Spleen (tissue), 11 donors: ENCODE data around the gene SPECC1. TPM values are rescaled to one million over a fixed set of nuclear protein-coding genes. Genes with fewer than 3 reads are reported as not detected.

Experiments used
- DNase-seq: peaks from one replicate; pipeline ENCODE4 v3.0.0-alpha.2; 2020
- H3K27ac ChIP-seq, 8 donors: fragments of 200-600 bp; sonication (generic) in 7 of 8; 1 replicate in 4 of 8; 2 replicates in 4 of 8; pipeline versions ENCODE4 v1.5.0 to v1.8.0; 2016 to 2021; ENCODE audit warnings: inconsistent platforms in 4 of 8, mild to moderate bottlenecking in 4 of 8, moderate library complexity in 1 of 8
- H3K27me3 ChIP-seq, 7 donors: fragments of 200-600 bp; sonication (generic) in 6 of 7; replicated peaks in 1 of 7; 1 replicate in 4 of 7; 2 replicates in 3 of 7; pipeline versions ENCODE4 v1.5.0 to v1.8.0; 2016 to 2021; ENCODE audit warnings: inconsistent platforms in 3 of 7, mild to moderate bottlenecking in 1 of 7
- H3K36me3 ChIP-seq, 6 donors: fragments of 200-600 bp; sonication (generic) in 5 of 6; 1 replicate in 4 of 6; 2 replicates in 2 of 6; pipeline versions ENCODE4 v1.5.0 to v1.8.0; 2016 to 2021; ENCODE audit warnings: inconsistent platforms in 2 of 6
- H3K4me1 ChIP-seq, 6 donors: fragments of 200-600 bp; sonication (generic) in 5 of 6; 1 replicate in 3 of 6; 2 replicates in 3 of 6; pipeline versions ENCODE4 v1.5.0 to v1.8.0; 2016 to 2021; ENCODE audit warnings: inconsistent platforms in 3 of 6
- H3K4me3 ChIP-seq, 8 donors: fragments of 200-600 bp; sonication (generic) in 7 of 8; 1 replicate in 4 of 8; 2 replicates in 4 of 8; pipeline versions ENCODE4 v1.5.0 to v1.8.0; 2016 to 2021; ENCODE audit warnings: inconsistent platforms in 4 of 8, mild to moderate bottlenecking in 4 of 8, moderate library complexity in 2 of 8
- H3K9me3 ChIP-seq, 8 donors: fragments of 200-600 bp; sonication (generic) in 7 of 8; 1 replicate in 4 of 8; 2 replicates in 4 of 8; pipeline versions ENCODE4 v1.5.0 to v1.8.0; 2016 to 2021; ENCODE audit warnings: inconsistent platforms in 4 of 8
- POLR2A ChIP-seq, 3 donors: fragments of 450-650 bp; IDR thresholded peaks; one replicate each; pipeline ENCODE4 v1.5.1; 2017; ENCODE audit warnings: antibody characterized with exemption in 3 of 3, mild to moderate bottlenecking in 1 of 3
- POLR2AphosphoS5 ChIP-seq, 3 donors: sonication (generic); formaldehyde crosslinking; IDR thresholded peaks; one replicate each; pipeline ENCODE4 v1.5.1; 2017; ENCODE audit warnings: antibody characterized with exemption in 3 of 3
- WGBS, 5 donors: extraction: QIAGEN DNeasy Blood & Tissue Kit in 3 of 5; methylation state at CpG; one replicate each; pipeline versions ENCODE4 v1.1.5 to v1.1.7; 2013 to 2018; 5-methylcytosine and 5-hydroxymethylcytosine counted together
- intact Hi-C: fragments of 100-400 bp; cut with DNase I; formaldehyde crosslinking; loops from one replicate; pipeline ENCODE4 v1.15.0; 2023; ENCODE audit warnings: low total_unique reads
- polyA plus RNA-seq, 3 donors: library from polyadenylated mRNA; stranded (reverse); fragments of 200-250 nt; gene quantifications; one replicate each; pipeline ENCODE4 v1.2.1, GENCODE V29; 2013
- total RNA-seq, 7 donors: library from RNA; depleted of rRNA in 3 of 7; stranded (reverse); fragments of >200 nt in 3 of 7; fragmentation: NEBNext Ultra II Directional in 4 of 7; extraction: Animal tissue kit (Norgen Biotek cat#: 25700) in 4 of 7; gene quantifications; one replicate each; pipeline versions ENCODE4 v1.1.0 to v1.2.1, GENCODE V29; 2016 to 2021
- TF ChIP-seq, protein P1 (sequence below), 11 experiments: fragments of 200-600 bp in 7 of 11; fragments of 450-650 bp in 4 of 11; sonication (generic) in 4 of 11; IDR thresholded peaks in 8 of 11; conservative IDR thresholded peaks in 3 of 11; 1 replicate in 7 of 11; 2 replicates in 4 of 11; pipeline versions ENCODE4 v1.4.0 to v1.8.0; 2016 to 2021; ENCODE audit warnings: antibody characterized with exemption in 11 of 11, inconsistent platforms in 4 of 11, mild to moderate bottlenecking in 1 of 11
- donor health status: healthy with polysubstance abuse.
- donor health status: DM: no; HTN: no; CAD: no; lungs with moderate emphysema.
- donor health status: DM: no; HTN: no; CAD: no.
- donor health status: Bipolar disorder and iron deficiency.
- donor health status: healthy.
- donor health status: DM: no; HTN: no; CAD: no.
- donor health status: DM: yes; HTN: yes; CAD: no.

The SPECC1 gene
- total and polyA plus RNA-seq, 10 donors, result 7.4 to 129 (median 84.8) TPM

DNA sequence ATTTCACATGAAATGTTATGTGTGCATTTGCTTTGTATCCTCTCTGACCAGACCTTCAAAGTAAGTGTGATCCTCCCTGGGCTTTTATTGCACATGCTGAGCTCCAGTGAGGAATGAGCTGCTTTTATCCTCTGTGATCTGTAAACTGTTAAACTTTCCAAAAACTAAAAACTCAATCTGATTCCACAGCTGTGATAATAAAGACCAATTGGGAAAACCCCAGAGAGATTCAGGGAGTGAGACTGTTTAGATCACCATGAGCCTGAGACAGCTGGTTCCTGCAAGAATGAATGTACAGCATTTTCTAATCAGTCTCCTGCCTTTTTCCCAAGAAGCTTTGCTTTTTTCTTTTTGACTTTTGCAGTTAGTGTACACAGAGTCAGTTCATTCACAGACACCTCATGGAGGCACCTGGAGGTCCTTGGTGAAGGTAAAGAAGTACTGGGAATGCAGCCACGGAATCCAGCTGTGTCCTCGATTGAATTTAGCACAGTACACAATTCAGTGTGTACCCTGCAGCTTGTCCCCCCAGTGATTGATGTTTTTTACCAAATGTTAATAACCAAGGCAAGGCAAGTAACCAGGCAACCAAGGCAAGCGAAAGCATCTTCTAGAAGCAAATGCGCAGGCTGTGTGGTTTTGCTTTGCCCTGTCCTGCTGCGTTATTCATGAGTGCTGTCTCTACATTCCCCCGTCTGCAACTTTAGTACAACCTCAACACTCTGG, 275.6 kb downstream of the SPECC1 start:
- peaks cover 9 to 25% (median 15%) of the 10 kb centered on the region in 6 donors for H3K4me1 ChIP-seq
- peaks cover 0 to 4% (median 0%) of the 10 kb centered on the region in 6 donors for H3K36me3 ChIP-seq
- no peaks in the 10 kb centered on the region for H3K9me3 ChIP-seq
- H3K4me3 ChIP-seq, result no peak overlapping the region
- no peak for DNase-seq
- H3K27me3 ChIP-seq, result no peaks in the 10 kb centered on the region
- WGBS, 5 donors, result 94 to 97% (median 96%) methylated on average over 6 of the region's 6 CpGs
- no peak overlapping the region for H3K27ac ChIP-seq
- intact Hi-C loops, result no loop called here
- TF ChIP-seq POLR2AphosphoS5 (IDR thresholded peaks at IDR 0.05) (no peak), POLR2A (IDR thresholded peaks at IDR 0.05) (no peak)
- TF ChIP-seq, protein P1, sequence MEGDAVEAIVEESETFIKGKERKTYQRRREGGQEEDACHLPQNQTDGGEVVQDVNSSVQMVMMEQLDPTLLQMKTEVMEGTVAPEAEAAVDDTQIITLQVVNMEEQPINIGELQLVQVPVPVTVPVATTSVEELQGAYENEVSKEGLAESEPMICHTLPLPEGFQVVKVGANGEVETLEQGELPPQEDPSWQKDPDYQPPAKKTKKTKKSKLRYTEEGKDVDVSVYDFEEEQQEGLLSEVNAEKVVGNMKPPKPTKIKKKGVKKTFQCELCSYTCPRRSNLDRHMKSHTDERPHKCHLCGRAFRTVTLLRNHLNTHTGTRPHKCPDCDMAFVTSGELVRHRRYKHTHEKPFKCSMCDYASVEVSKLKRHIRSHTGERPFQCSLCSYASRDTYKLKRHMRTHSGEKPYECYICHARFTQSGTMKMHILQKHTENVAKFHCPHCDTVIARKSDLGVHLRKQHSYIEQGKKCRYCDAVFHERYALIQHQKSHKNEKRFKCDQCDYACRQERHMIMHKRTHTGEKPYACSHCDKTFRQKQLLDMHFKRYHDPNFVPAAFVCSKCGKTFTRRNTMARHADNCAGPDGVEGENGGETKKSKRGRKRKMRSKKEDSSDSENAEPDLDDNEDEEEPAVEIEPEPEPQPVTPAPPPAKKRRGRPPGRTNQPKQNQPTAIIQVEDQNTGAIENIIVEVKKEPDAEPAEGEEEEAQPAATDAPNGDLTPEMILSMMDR (IDR thresholded peaks at IDR 0.05 in 8 of 11, conservative IDR thresholded peaks at IDR 0.05 in 3 of 11), result no peak

DNA sequence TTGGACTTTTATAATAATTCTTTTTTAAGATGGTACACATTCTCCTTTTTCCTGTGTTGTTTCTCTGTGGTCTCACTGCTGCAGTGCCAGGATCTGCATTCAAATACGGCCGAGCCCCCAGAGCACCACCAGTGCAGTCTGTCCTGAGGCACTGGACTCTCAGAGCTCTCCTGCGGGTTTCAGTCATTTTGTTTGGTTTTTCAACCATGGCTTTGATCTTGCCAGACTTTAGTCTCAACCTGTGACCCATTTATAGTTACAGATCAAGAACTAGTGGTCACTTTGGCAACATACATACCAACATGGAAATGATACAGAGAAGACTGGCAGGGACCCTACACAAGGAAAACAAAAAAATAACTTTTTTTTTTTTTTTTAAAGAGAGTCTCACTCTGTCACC, 280.8 kb downstream of the SPECC1 start:
- H3K4me3 ChIP-seq, result no peak overlapping the region
- H3K27ac ChIP-seq, result no peak overlapping the region
- H3K36me3 ChIP-seq, result peaks cover 0 to 4% (median 0%) of the 10 kb centered on the region in 6 donors
- 93 to 100% (median 94%) methylated on average over 3 of the region's 3 CpGs for WGBS, 5 donors
- TF ChIP-seq POLR2A (IDR thresholded peaks at IDR 0.05) (no peak), POLR2AphosphoS5 (IDR thresholded peaks at IDR 0.05) (no peak)
- TF ChIP-seq, protein P1 (IDR thresholded peaks at IDR 0.05 in 8 of 11, conservative IDR thresholded peaks at IDR 0.05 in 3 of 11), result no peak
- H3K27me3 ChIP-seq, result no peaks in the 10 kb centered on the region
- intact Hi-C loops, result no loop called here
- DNase-seq, result no peak
- H3K4me1 ChIP-seq, result no peaks in the 10 kb centered on the region
- no peaks in the 10 kb centered on the region for H3K9me3 ChIP-seq

- 59 to 77% (median 68%) methylated on average over 6 of the region's 6 CpGs for WGBS, 5 donors
- Histone ChIP-seq H3K27me3 (no peaks in the 10 kb centered on the region), H3K9me3 (no peaks in the 10 kb centered on the region), H3K4me1 (no peaks in the 10 kb centered on the region), H3K27ac (no peak overlapping the region), H3K4me3 (no peak overlapping the region), H3K36me3 (peaks cover 0 to 4% (median 0%) of the 10 kb centered on the region in 6 donors)
- TF ChIP-seq POLR2A (IDR thresholded peaks at IDR 0.05) (no peak), POLR2AphosphoS5 (IDR thresholded peaks at IDR 0.05) (no peak)
- TF ChIP-seq, protein P1 (IDR thresholded peaks at IDR 0.05 in 8 of 11, conservative IDR thresholded peaks at IDR 0.05 in 3 of 11), result no peak
- intact Hi-C loops, result no loop called here
- no peak for DNase-seq
Observed at GRCh38 chr17:20291853-20292252, 282.7 kb downstream of the SPECC1 start.

GRCh38 chr17:20293501-20293900, 284.3 kb downstream of the SPECC1 start:
- Histone ChIP-seq H3K9me3 (no peaks in the 10 kb centered on the region), H3K27me3 (no peaks in the 10 kb centered on the region), H3K4me1 (no peaks in the 10 kb centered on the region), H3K4me3 (no peak overlapping the region), H3K36me3 (peaks cover 0 to 16% (median 0%) of the 10 kb centered on the region in 6 donors), H3K27ac (no peak overlapping the region)
- intact Hi-C loops, result no loop called here
- TF ChIP-seq, protein P1 (IDR thresholded peaks at IDR 0.05 in 8 of 11, conservative IDR thresholded peaks at IDR 0.05 in 3 of 11), result no peak
- TF ChIP-seq POLR2A (IDR thresholded peaks at IDR 0.05), result no peak
- TF ChIP-seq POLR2AphosphoS5 (IDR thresholded peaks at IDR 0.05), result no peak
- WGBS, 5 donors, result 90 to 97% (median 96%) methylated on average over 2 of the region's 2 CpGs
- DNase-seq, result no peak
